Smooth muscle cell (in vitro differentiated cells): ENCODE data around the gene GBE1. TPM values are rescaled to one million over a fixed set of nuclear protein-coding genes. Genes with fewer than 3 reads are reported as not detected.

ENCODE experiments used
- DNase-seq: peaks from one replicate; lab custom pipeline; 2025; ENCODE audit not compliant: unreplicated experiment; lab: John Stamatoyannopoulos, UW
- H2AFZ ChIP-seq: fragments of 200-600 bp; sonication (generic); 2 replicates; pipeline ENCODE4 v1.6.0; 2016; ENCODE audit warnings: antibody characterized with exemption, low read depth, mild to moderate bottlenecking
- H3F3A ChIP-seq: fragments of 200-600 bp; sonication (generic); 2 replicates; pipeline ENCODE4 v1.6.0; 2017; ENCODE audit warnings: antibody characterized with exemption, low read depth
- H3K27ac ChIP-seq: fragments of 200-600 bp; sonication (generic); 2 replicates; pipeline ENCODE4 v1.5.1; 2016; ENCODE audit warnings: low read depth, mild to moderate bottlenecking
- H3K27me3 ChIP-seq: fragments of 200-600 bp; sonication (generic); 2 replicates; pipeline ENCODE4 v1.6.1; 2016; ENCODE audit warnings: low read depth, mild to moderate bottlenecking
- H3K36me3 ChIP-seq: fragments of 200-600 bp; sonication (generic); 2 replicates; pipeline ENCODE4 v1.5.1; 2016; ENCODE audit warnings: low read depth
- H3K4me1 ChIP-seq: fragments of 200-600 bp; sonication (generic); 2 replicates; pipeline ENCODE4 v1.5.1; 2016; ENCODE audit warnings: low read depth
- H3K4me2 ChIP-seq: fragments of 200-600 bp; sonication (generic); 2 replicates; pipeline ENCODE4 v1.6.0; 2016; ENCODE audit warnings: mild to moderate bottlenecking
- H3K4me3 ChIP-seq: fragments of 200-600 bp; sonication (generic); 2 replicates; pipeline ENCODE4 v1.5.1; 2016; ENCODE audit warnings: mild to moderate bottlenecking
- H3K79me2 ChIP-seq: fragments of 200-600 bp; sonication (generic); 2 replicates; pipeline ENCODE4 v1.6.0; 2016; ENCODE audit warnings: low read depth, mild to moderate bottlenecking
- H3K9ac ChIP-seq: fragments of 200-600 bp; sonication (generic); 2 replicates; pipeline ENCODE4 v1.6.0; 2016; ENCODE audit warnings: low read depth
- H3K9me3 ChIP-seq: fragments of 200-600 bp; sonication (generic); replicated peaks from 2 replicates; pipeline ENCODE4 v1.5.1; 2016; ENCODE audit warnings: low read depth
- H4K20me1 ChIP-seq: fragments of 200-600 bp; sonication (generic); 2 replicates; pipeline ENCODE4 v1.6.0; 2016; ENCODE audit warnings: low read depth
- WGBS: methylation state at CpG from one replicate; pipeline ENCODE4 v1.1.7; 2016; ENCODE audit warnings: low lambda C conversion rate; 5-methylcytosine and 5-hydroxymethylcytosine counted together
- polyA plus RNA-seq: library from polyadenylated mRNA; unstranded; fragments of >200 nt; fragmentation: Nextera tagmentation; extraction: Ambion mirVana; gene quantifications from 2 replicates; pipeline ENCODE4 v1.2.1, GENCODE V29; 2016
- total RNA-seq: library from RNA; depleted of rRNA; stranded (reverse); fragments of >200 nt; gene quantifications from 2 replicates; pipeline ENCODE4 v1.2.3, GENCODE V29; 2014
- TF ChIP-seq, protein P1 (sequence below): fragments of 200-600 bp; sonication (generic); IDR thresholded peaks from 2 replicates; pipeline ENCODE4 v1.5.1; 2017; ENCODE audit warnings: borderline replicate concordance, mild to moderate bottlenecking, antibody characterized with exemption; ENCODE audit not compliant: insufficient read depth, poor library complexity, severe bottlenecking

GBE1 gene
- total and polyA plus RNA-seq, 2 experiments from 2014 or later = 23.4 to 50.8 TPM

- 89% methylated on average over 3 of the region's 3 CpGs for WGBS
- Histone ChIP-seq H4K20me1 (no peaks in the 10 kb centered on the region), H2AFZ (no peak overlapping the region), H3K4me2 (no peak overlapping the region), H3K4me3 (no peak overlapping the region), H3K9ac (no peak overlapping the region), H3K4me1 (no peaks in the 10 kb centered on the region), H3K9me3 (no peaks in the 10 kb centered on the region), H3K36me3 (no peaks in the 10 kb centered on the region), H3K27ac (no peak overlapping the region), H3K27me3 (no peaks in the 10 kb centered on the region), H3K79me2 (no peaks in the 10 kb centered on the region), H3F3A (no peaks in the 10 kb centered on the region)
- TF ChIP-seq, protein P1, sequence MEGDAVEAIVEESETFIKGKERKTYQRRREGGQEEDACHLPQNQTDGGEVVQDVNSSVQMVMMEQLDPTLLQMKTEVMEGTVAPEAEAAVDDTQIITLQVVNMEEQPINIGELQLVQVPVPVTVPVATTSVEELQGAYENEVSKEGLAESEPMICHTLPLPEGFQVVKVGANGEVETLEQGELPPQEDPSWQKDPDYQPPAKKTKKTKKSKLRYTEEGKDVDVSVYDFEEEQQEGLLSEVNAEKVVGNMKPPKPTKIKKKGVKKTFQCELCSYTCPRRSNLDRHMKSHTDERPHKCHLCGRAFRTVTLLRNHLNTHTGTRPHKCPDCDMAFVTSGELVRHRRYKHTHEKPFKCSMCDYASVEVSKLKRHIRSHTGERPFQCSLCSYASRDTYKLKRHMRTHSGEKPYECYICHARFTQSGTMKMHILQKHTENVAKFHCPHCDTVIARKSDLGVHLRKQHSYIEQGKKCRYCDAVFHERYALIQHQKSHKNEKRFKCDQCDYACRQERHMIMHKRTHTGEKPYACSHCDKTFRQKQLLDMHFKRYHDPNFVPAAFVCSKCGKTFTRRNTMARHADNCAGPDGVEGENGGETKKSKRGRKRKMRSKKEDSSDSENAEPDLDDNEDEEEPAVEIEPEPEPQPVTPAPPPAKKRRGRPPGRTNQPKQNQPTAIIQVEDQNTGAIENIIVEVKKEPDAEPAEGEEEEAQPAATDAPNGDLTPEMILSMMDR = no peak
- no peak for DNase-seq
Measured at GRCh38 chr3:81468391-81468790, 293.1 kb downstream of the GBE1 start.

- WGBS = 100% methylated on average over 1 of the region's 1 CpG
- no peak overlapping the region for H3K4me3 ChIP-seq
- H3K36me3 ChIP-seq = no peaks in the 10 kb centered on the region
- peaks cover 2% of the 10 kb centered on the region for H3K4me1 ChIP-seq
- H2AFZ ChIP-seq = no peak overlapping the region
- TF ChIP-seq, protein P1 = no peak
- no peak overlapping the region for H3K27ac ChIP-seq
- no peaks in the 10 kb centered on the region for H4K20me1 ChIP-seq
- H3K4me2 ChIP-seq = no peak overlapping the region
- H3F3A ChIP-seq = no peaks in the 10 kb centered on the region
- H3K27me3 ChIP-seq = no peaks in the 10 kb centered on the region
- H3K9ac ChIP-seq = no peak overlapping the region
- no peaks in the 10 kb centered on the region for H3K9me3 ChIP-seq
- DNase-seq = no peak
- H3K79me2 ChIP-seq = no peaks in the 10 kb centered on the region
Measured at GRCh38 chr3:81466201-81466560, 295.3 kb downstream of the GBE1 start.

DNA sequence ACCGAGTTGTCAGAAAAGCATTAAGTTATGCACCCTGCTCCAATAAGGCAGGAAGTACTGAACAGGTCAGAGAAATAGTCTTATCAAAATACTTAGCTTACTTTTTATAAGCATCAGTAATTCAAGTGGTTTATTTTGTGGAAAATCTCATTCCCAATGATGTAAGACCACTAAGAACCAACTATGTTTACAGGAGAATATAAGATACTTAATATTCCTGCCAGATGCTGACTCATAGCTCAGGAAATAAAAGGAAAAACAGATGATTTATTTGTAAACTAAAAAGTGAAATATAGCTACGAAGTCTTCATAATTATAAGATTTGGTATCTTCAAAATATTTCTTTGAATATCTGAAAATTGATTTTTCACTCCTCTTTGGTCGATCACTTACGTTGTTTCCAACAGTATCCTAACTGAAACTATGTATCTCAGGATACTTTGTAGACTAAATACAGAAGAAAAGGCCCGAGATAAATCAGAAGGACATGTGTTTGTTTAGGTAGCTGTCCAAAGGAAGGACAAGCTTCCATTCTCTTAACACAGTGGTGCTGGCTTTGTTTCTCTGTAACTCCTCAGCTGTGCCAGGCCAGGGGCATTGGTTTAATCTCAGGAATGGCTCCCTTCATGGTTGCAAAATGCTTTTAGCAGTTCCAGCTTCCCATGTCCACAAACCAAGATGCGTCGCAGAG, 295.8 kb downstream of the GBE1 start:
- H3K36me3 ChIP-seq = no peaks in the 10 kb centered on the region
- H3K4me3 ChIP-seq = no peak overlapping the region
- no peaks in the 10 kb centered on the region for H3K79me2 ChIP-seq
- no peaks in the 10 kb centered on the region for H3K9me3 ChIP-seq
- H3F3A ChIP-seq = no peaks in the 10 kb centered on the region
- H3K27ac ChIP-seq = no peak overlapping the region
- WGBS = 93% methylated on average over 7 of the region's 7 CpGs
- no peak for DNase-seq
- no peak overlapping the region for H3K9ac ChIP-seq
- H3K4me1 ChIP-seq = peaks cover 5% of the 10 kb centered on the region
- H4K20me1 ChIP-seq = no peaks in the 10 kb centered on the region
- TF ChIP-seq, protein P1 = no peak
- H3K27me3 ChIP-seq = no peaks in the 10 kb centered on the region
- H3K4me2 ChIP-seq = no peak overlapping the region
- no peak overlapping the region for H2AFZ ChIP-seq

DNA sequence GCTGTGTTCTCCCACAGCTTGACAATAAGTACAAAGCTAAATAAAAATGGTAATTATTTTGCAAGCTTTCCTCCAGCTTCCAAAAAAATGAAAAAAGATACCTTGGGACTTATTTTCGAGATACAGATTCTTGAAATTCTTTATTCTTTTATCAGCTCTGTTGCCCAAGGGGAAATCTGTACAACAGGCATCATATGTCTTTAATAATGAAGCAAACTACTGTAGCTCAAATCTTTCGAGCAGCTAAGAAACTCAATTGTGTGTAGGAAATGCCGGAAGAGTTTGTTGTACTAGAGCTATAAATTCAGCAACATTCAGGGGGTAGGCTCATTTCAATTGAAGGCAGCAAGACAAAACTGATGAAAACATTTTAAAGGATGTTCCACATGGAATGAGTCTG, 297.7 kb downstream of the GBE1 start:
- TF ChIP-seq, protein P1 = no peak
- no peak for DNase-seq
- no peak overlapping the region for H2AFZ ChIP-seq
- H3K4me2 ChIP-seq = no peak overlapping the region
- 91% methylated on average over 3 of the region's 3 CpGs for WGBS
- no peak overlapping the region for H3K9ac ChIP-seq
- no peaks in the 10 kb centered on the region for H3K36me3 ChIP-seq
- H3K27me3 ChIP-seq = no peaks in the 10 kb centered on the region
- no peak overlapping the region for H3K4me3 ChIP-seq
- peaks cover 5% of the 10 kb centered on the region for H3K4me1 ChIP-seq
- no peaks in the 10 kb centered on the region for H3K9me3 ChIP-seq
- H3K79me2 ChIP-seq = no peaks in the 10 kb centered on the region
- H4K20me1 ChIP-seq = no peaks in the 10 kb centered on the region
- H3K27ac ChIP-seq = no peak overlapping the region
- no peaks in the 10 kb centered on the region for H3F3A ChIP-seq
